GM21360 (cell line): Measurements from ENCODE around the gene OR52H1.

Source experiments
- ATAC-seq: cut with Tn5 transposase; IDR thresholded peaks from one replicate; pipeline ENCODE4 v1.9.1; 2021; ENCODE audit warnings: mild to moderate bottlenecking, moderate library complexity; ENCODE audit not compliant: unreplicated experiment

The OR52H1 gene

GRCh38 chr11:5534046-5534445 is 14.3 kb downstream of the OR52H1 start:
- ATAC-seq = no peak

GRCh38 chr11:5531053-5531831 is 17.1 kb downstream of the OR52H1 start:
- ATAC-seq = no peak

GRCh38 chr11:5528495-5528894 is 19.8 kb downstream of the OR52H1 start:
- no peak for ATAC-seq

GRCh38 chr11:5527716-5528115 is 20.6 kb downstream of the OR52H1 start:
- no peak for ATAC-seq

GRCh38 chr11:5524756-5525155 is 23.6 kb downstream of the OR52H1 start:
- ATAC-seq = no peak

GRCh38 chr11:5522308-5522707 is 26.0 kb downstream of the OR52H1 start:
- no peak for ATAC-seq

- ATAC-seq = no peak
Observed at GRCh38 chr11:5521540-5521939, 26.8 kb downstream of the OR52H1 start.

- no peak for ATAC-seq
Observed at GRCh38 chr11:5516599-5516998, 31.7 kb downstream of the OR52H1 start, which contains the start of gene UBQLNL. Gene UBQLNL (minus strand): TSS chr11:5516699. CDS start chr11:5516441, 258 bp downstream.

- no peak for ATAC-seq
Observed at GRCh38 chr11:5514841-5515240, 33.5 kb downstream of the OR52H1 start.

GRCh38 chr11:5509803-5510202 is 38.5 kb downstream of the OR52H1 start, which contains the start of gene UBQLN3:
Gene UBQLN3 (minus strand): TSS chr11:5509957. CDS start chr11:5509558, 399 bp downstream.
- ATAC-seq = no peak

GRCh38 chr11:5508605-5509004 is 39.7 kb downstream of the OR52H1 start:
- ATAC-seq = no peak

- ATAC-seq = no peak
Observed at GRCh38 chr11:5507933-5508305, 40.4 kb downstream of the OR52H1 start.

GRCh38 chr11:5507177-5507932 is 41.0 kb downstream of the OR52H1 start:
- ATAC-seq = no peak

GRCh38 chr11:5505363-5506048 is 42.8 kb downstream of the OR52H1 start:
- no peak for ATAC-seq

GRCh38 chr11:5504403-5504921 is 43.9 kb downstream of the OR52H1 start:
- no peak for ATAC-seq

GRCh38 chr11:5500393-5500801 is 47.9 kb downstream of the OR52H1 start:
- ATAC-seq = no peak

GRCh38 chr11:5499671-5500070 is 48.7 kb downstream of the OR52H1 start:
- no peak for ATAC-seq
